HepG2 (cell line): ENCODE data around the gene CYP19A1. TPM values are rescaled to one million over a fixed set of nuclear protein-coding genes. Genes with fewer than 3 reads are reported as not detected.

Source experiments
- ATAC-seq: fragments of 200-7000 bp; cut with Tn5 transposase; 3 replicates; pipeline ENCODE4 v1.9.1; 2020; ENCODE audit warnings: mild to moderate bottlenecking, moderate library complexity
- BruUV-seq: library from RNA; stranded (reverse); fragments of 400-500 nt; replicated peaks from 2 replicates; lab custom pipeline; 2021; lab: Mats Ljungman, UMichigan
- CTCF ChIA-PET: fragments of 300-600 bp; formaldehyde crosslinking; extraction: SDS; loops from one replicate; lab custom pipeline; 2021; ENCODE audit warnings: low total read pairs, inconsistent platforms, low intra/inter-chr PET ratio; lab: Yijun Ruan, JAX
- POLR2A ChIA-PET: fragments of 350-600 bp; sonication (Branson Sonifier 250); formaldehyde crosslinking; loops from one replicate; lab custom pipeline; 2020; ENCODE audit warnings: antibody characterized with exemption, inconsistent platforms; lab: Yijun Ruan, JAX
- DNase-seq: peaks from one replicate; pipeline ENCODE4 v3.0.0-alpha.2; 2015; ENCODE audit warnings: low spot score
- FAIRE-seq: peaks from 3 replicates; lab custom pipeline; 2011; peaks lifted over from hg19 to GRCh38; lab: Jason Lieb, UNC
- H2AFZ ChIP-seq: one replicate; pipeline ENCODE4 v1.6.1; 2011; ENCODE audit warnings: low read length, inconsistent platforms
- H3K27ac ChIP-seq: fragments of 300-600 bp; 3 replicates; pipeline ENCODE4 v1.8.0; 2011; ENCODE audit warnings: mixed run types, mild to moderate bottlenecking, mixed read lengths, low read length, inconsistent platforms; ENCODE audit not compliant: insufficient read depth; ENCODE audit errors: extremely low read length
- H3K27me3 ChIP-seq, 2 experiments: fragments of 200-600 bp in 1 of 2; 2 replicates in 1 of 2; 3 replicates in 1 of 2; pipeline versions ENCODE4 v1.6.0 to v1.8.0; 2011; ENCODE audit warnings: low read length in 2 of 2, mild to moderate bottlenecking in 2 of 2, moderate library complexity in 2 of 2, inconsistent platforms in 1 of 2; ENCODE audit not compliant: insufficient read depth in 2 of 2, control insufficient read depth in 1 of 2
- H3K36me3 ChIP-seq, 2 experiments: fragments of 200-600 bp in 1 of 2; replicated peaks in 1 of 2; 2 replicates in 1 of 2; 3 replicates in 1 of 2; pipeline versions ENCODE4 v1.5.1 to v1.8.0; 2011; ENCODE audit warnings: low read length in 2 of 2, inconsistent platforms in 1 of 2; ENCODE audit not compliant: insufficient read depth in 2 of 2, control insufficient read depth in 1 of 2
- H3K4me1 ChIP-seq: 2 replicates; pipeline ENCODE4 v1.5.1; 2012; ENCODE audit warnings: low read length, inconsistent platforms; ENCODE audit not compliant: insufficient read depth
- H3K4me2 ChIP-seq: 2 replicates; pipeline ENCODE4 v1.6.0; 2011; ENCODE audit warnings: low read depth, low read length, inconsistent platforms
- H3K4me3 ChIP-seq, 3 experiments: fragments of 200-600 bp in 1 of 3; sonication (generic), shearing (Covaris generic) in 1 of 3; replicated peaks in 1 of 3; 2 replicates each; pipeline ENCODE4 v1.5.1; 2011 to 2016; ENCODE audit warnings: low read length in 3 of 3, inconsistent platforms in 2 of 3, low read depth in 2 of 3, mild to moderate bottlenecking in 2 of 3, control low read depth in 1 of 3, mixed read lengths in 1 of 3; ENCODE audit not compliant: insufficient read depth in 1 of 3
- H3K79me2 ChIP-seq: one replicate; pipeline ENCODE4 v1.6.1; 2011; ENCODE audit warnings: low read length, inconsistent platforms; ENCODE audit not compliant: insufficient read depth
- H3K9ac ChIP-seq: 2 replicates; pipeline ENCODE4 v1.6.0; 2011; ENCODE audit warnings: mild to moderate bottlenecking, low read depth, low read length, inconsistent platforms; ENCODE audit not compliant: insufficient read depth
- H3K9me3 ChIP-seq: 2 replicates; pipeline ENCODE4 v1.5.1; 2012; ENCODE audit warnings: mild to moderate bottlenecking, low read length
- H4K20me1 ChIP-seq: 2 replicates; pipeline ENCODE4 v1.6.0; 2011; ENCODE audit warnings: inconsistent platforms, mild to moderate bottlenecking, low read length, moderate library complexity; ENCODE audit not compliant: insufficient read depth
- CBFB ChIP-seq: sonication (generic); formaldehyde crosslinking; IDR thresholded peaks from 2 replicates; pipeline ENCODE4 v1.4.0; 2020; ENCODE audit warnings: missing genetic modification reagents
- ELF3 ChIP-seq: IDR thresholded peaks from 2 replicates; pipeline ENCODE4 v1.6.1; 2016; ENCODE audit warnings: missing genetic modification reagents, missing compliant biosample characterization
- GABPB1 ChIP-seq: IDR thresholded peaks from 2 replicates; pipeline ENCODE4 v1.6.1; 2016; ENCODE audit warnings: mild to moderate bottlenecking, missing genetic modification reagents, moderate library complexity, missing compliant biosample characterization
- MBNL3 ChIP-seq: fragments of 250-450 bp; sonication (Bioruptor Pico); conservative IDR thresholded peaks from 2 replicates; pipeline ENCODE4 v1.8.0; 2022; ENCODE audit warnings: mild to moderate bottlenecking, inconsistent platforms
- MTA1 ChIP-seq: sonication (generic); formaldehyde crosslinking; IDR thresholded peaks from 2 replicates; pipeline ENCODE4 v1.4.0; 2020; ENCODE audit warnings: missing genetic modification reagents, mild to moderate bottlenecking, borderline replicate concordance
- NFE2 ChIP-seq: sonication (generic); formaldehyde crosslinking; IDR thresholded peaks from 2 replicates; pipeline ENCODE4 v1.4.0; 2020; ENCODE audit warnings: missing genetic modification reagents
- NR2F2 ChIP-seq: IDR thresholded peaks from 2 replicates; pipeline ENCODE4 v1.6.1; 2012; ENCODE audit warnings: low read depth, inconsistent platforms, borderline replicate concordance
- PPARG ChIP-seq: conservative IDR thresholded peaks from 2 replicates; pipeline ENCODE4 v1.6.1; 2016; ENCODE audit warnings: missing biosample characterization, missing genetic modification reagents
- ZFYVE20 ChIP-seq: sonication (generic); formaldehyde crosslinking; IDR thresholded peaks from 2 replicates; pipeline ENCODE4 v1.8.0; 2023; ENCODE audit warnings: low read depth, mild to moderate bottlenecking, moderate library complexity, missing genetic modification reagents, borderline replicate concordance
- ZNF292 ChIP-seq: sonication (generic); formaldehyde crosslinking; IDR thresholded peaks from 2 replicates; pipeline ENCODE4 v1.8.1; 2022; ENCODE audit warnings: mild to moderate bottlenecking, low read depth, missing genetic modification reagents, borderline replicate concordance
- WGBS: methylation state at CpG from one replicate; pipeline ENCODE4 v1.1.6; 2017; ENCODE audit warnings: low lambda C conversion rate; 5-methylcytosine and 5-hydroxymethylcytosine counted together
- in situ Hi-C: cut with HindIII; loops from 2 replicates; pipeline ENCODE4 v1.10.0; 2017; ENCODE audit warnings: low pct_unique_long_range_greater_than_20kb; ENCODE audit not compliant: extremely low pct_ligation_motif_present
- intact Hi-C: fragments of 100-400 bp; cut with micrococcal nuclease; formaldehyde crosslinking; loops from one replicate; pipeline ENCODE4 v1.10.0; 2022; ENCODE audit not compliant: unreplicated experiment
- polyA plus RNA-seq, 8 experiments: library from polyadenylated mRNA; depleted of rRNA in 3 of 8; stranded (reverse) in 7 of 8; unstranded in 1 of 8; fragments of >200 nt; fragmentation: Illumina TruSeq in 4 of 8; extraction: Trizol in 4 of 8; gene quantifications; 2 replicates each; pipeline versions ENCODE4 v1.2.1 to v1.2.3, GENCODE V29; 2011 to 2016; ENCODE audit warnings: low read depth in 4 of 8, missing spikeins in 1 of 8, mixed read lengths in 1 of 8; ENCODE audit not compliant: insufficient read depth in 1 of 8
- total RNA-seq, 5 experiments: library from RNA; depleted of rRNA; stranded (reverse); fragments of >200 nt; fragmentation: Illumina TruSeq; extraction: Trizol; gene quantifications; 2 replicates each; pipeline ENCODE4 v1.2.3, GENCODE V29; 2016; ENCODE audit warnings: low read depth in 1 of 5
- TF ChIP-seq, protein P1 (sequence below): IDR thresholded peaks from 2 replicates; pipeline ENCODE4 v1.6.1; 2016; ENCODE audit warnings: mild to moderate bottlenecking, missing biosample characterization, missing genetic modification reagents
- TF ChIP-seq, protein P2 (sequence below): sonication (generic); formaldehyde crosslinking; IDR thresholded peaks from 2 replicates; pipeline ENCODE4 v1.9.0; 2021; ENCODE audit warnings: mild to moderate bottlenecking, missing genetic modification reagents
- TF ChIP-seq, protein P3 (sequence below): sonication (generic); formaldehyde crosslinking; IDR thresholded peaks from 2 replicates; pipeline ENCODE4 v1.4.0; 2020; ENCODE audit warnings: mild to moderate bottlenecking, missing genetic modification reagents
- TF ChIP-seq, protein P4 (sequence below): sonication (generic); formaldehyde crosslinking; IDR thresholded peaks from 2 replicates; pipeline ENCODE4 v1.5.0; 2020; ENCODE audit warnings: mild to moderate bottlenecking, missing genetic modification reagents, borderline replicate concordance
- TF ChIP-seq, protein P5 (sequence below): sonication (generic); formaldehyde crosslinking; IDR thresholded peaks from 2 replicates; pipeline ENCODE4 v1.4.0; 2020; ENCODE audit warnings: missing genetic modification reagents, borderline replicate concordance

The CYP19A1 gene
- total and polyA plus RNA-seq, 2 of the 13 experiments (the other 11 are each of a cell fraction or from before 2014, with no cell fraction given): 10.9 to 23.0 TPM

DNA sequence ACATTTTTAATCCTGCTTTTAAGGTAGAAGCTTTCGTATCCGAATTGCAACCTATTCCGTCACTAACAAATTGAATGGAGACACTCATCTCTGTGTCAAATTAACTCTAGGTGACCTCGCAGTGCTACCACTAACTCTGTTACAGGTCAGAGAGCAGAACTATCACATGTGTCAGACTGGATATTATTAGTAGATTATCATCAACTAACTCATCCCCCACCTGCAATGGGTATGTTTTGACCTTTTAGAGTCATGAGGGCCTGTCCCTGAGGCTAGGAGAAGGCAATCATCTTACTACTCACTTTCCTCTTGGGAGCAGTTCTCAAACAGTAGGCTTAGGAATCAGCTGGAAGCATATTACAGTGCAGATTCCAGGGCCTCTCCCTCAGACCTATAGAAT, 5.1 kb upstream of the CYP19A1 start:
- Histone ChIP-seq H3K27ac (no peak overlapping the region), H3K4me2 (no peak overlapping the region), H3K27me3 (peaks cover 5 to 38% of the 10 kb centered on the region in 2 experiments; a peak in 3 of 5 replicates), H3K9ac (no peak overlapping the region), H3K79me2 (no peaks in the 10 kb centered on the region), H4K20me1 (no peaks in the 10 kb centered on the region), H3K36me3 (no peaks in the 10 kb centered on the region), H3K9me3 (no peaks in the 10 kb centered on the region), H3K4me3 (no peak overlapping the region), H2AFZ (no peak overlapping the region), H3K4me1 (no peaks in the 10 kb centered on the region)
- 68% methylated on average over 4 of the region's 4 CpGs for WGBS
- CTCF ChIA-PET: no interaction called here
- BruUV-seq: no TSS peak
- no peak for ATAC-seq
- FAIRE-seq: no peak
- POLR2A ChIA-PET: no interaction called here
- in situ Hi-C loops: no loop called here
- no peak for DNase-seq
- intact Hi-C loops: loop anchor here (1.0 kb wide), 1 partner anchor 16 kb away; no protein-coding TSS in a partner anchor
- TF ChIP-seq, protein P1, sequence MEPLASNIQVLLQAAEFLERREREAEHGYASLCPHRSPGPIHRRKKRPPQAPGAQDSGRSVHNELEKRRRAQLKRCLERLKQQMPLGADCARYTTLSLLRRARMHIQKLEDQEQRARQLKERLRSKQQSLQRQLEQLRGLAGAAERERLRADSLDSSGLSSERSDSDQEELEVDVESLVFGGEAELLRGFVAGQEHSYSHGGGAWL (CRISPR knock-in tag): no peak
- no peak for TF ChIP-seq ZNF292
- TF ChIP-seq ZFYVE20 (CRISPR knock-in tag): no peak
- TF ChIP-seq MBNL3: no peak
- TF ChIP-seq MTA1 (CRISPR knock-in tag): no peak
- no peak for TF ChIP-seq NR2F2
- TF ChIP-seq ELF3: no peak
- TF ChIP-seq PPARG (CRISPR knock-in tag): no peak
- no peak for TF ChIP-seq GABPB1 (CRISPR knock-in tag)
- TF ChIP-seq CBFB: no peak
- TF ChIP-seq, protein P2, sequence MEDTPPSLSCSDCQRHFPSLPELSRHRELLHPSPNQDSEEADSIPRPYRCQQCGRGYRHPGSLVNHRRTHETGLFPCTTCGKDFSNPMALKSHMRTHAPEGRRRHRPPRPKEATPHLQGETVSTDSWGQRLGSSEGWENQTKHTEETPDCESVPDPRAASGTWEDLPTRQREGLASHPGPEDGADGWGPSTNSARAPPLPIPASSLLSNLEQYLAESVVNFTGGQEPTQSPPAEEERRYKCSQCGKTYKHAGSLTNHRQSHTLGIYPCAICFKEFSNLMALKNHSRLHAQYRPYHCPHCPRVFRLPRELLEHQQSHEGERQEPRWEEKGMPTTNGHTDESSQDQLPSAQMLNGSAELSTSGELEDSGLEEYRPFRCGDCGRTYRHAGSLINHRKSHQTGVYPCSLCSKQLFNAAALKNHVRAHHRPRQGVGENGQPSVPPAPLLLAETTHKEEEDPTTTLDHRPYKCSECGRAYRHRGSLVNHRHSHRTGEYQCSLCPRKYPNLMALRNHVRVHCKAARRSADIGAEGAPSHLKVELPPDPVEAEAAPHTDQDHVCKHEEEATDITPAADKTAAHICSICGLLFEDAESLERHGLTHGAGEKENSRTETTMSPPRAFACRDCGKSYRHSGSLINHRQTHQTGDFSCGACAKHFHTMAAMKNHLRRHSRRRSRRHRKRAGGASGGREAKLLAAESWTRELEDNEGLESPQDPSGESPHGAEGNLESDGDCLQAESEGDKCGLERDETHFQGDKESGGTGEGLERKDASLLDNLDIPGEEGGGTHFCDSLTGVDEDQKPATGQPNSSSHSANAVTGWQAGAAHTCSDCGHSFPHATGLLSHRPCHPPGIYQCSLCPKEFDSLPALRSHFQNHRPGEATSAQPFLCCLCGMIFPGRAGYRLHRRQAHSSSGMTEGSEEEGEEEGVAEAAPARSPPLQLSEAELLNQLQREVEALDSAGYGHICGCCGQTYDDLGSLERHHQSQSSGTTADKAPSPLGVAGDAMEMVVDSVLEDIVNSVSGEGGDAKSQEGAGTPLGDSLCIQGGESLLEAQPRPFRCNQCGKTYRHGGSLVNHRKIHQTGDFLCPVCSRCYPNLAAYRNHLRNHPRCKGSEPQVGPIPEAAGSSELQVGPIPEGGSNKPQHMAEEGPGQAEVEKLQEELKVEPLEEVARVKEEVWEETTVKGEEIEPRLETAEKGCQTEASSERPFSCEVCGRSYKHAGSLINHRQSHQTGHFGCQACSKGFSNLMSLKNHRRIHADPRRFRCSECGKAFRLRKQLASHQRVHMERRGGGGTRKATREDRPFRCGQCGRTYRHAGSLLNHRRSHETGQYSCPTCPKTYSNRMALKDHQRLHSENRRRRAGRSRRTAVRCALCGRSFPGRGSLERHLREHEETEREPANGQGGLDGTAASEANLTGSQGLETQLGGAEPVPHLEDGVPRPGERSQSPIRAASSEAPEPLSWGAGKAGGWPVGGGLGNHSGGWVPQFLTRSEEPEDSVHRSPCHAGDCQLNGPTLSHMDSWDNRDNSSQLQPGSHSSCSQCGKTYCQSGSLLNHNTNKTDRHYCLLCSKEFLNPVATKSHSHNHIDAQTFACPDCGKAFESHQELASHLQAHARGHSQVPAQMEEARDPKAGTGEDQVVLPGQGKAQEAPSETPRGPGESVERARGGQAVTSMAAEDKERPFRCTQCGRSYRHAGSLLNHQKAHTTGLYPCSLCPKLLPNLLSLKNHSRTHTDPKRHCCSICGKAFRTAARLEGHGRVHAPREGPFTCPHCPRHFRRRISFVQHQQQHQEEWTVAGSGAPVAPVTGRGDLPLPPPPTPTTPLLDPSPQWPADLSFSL (CRISPR knock-in tag): no peak
- TF ChIP-seq, protein P3, sequence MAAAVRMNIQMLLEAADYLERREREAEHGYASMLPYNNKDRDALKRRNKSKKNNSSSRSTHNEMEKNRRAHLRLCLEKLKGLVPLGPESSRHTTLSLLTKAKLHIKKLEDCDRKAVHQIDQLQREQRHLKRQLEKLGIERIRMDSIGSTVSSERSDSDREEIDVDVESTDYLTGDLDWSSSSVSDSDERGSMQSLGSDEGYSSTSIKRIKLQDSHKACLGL: no peak
- TF ChIP-seq NFE2 (CRISPR knock-in tag): no peak
- TF ChIP-seq, protein P4, sequence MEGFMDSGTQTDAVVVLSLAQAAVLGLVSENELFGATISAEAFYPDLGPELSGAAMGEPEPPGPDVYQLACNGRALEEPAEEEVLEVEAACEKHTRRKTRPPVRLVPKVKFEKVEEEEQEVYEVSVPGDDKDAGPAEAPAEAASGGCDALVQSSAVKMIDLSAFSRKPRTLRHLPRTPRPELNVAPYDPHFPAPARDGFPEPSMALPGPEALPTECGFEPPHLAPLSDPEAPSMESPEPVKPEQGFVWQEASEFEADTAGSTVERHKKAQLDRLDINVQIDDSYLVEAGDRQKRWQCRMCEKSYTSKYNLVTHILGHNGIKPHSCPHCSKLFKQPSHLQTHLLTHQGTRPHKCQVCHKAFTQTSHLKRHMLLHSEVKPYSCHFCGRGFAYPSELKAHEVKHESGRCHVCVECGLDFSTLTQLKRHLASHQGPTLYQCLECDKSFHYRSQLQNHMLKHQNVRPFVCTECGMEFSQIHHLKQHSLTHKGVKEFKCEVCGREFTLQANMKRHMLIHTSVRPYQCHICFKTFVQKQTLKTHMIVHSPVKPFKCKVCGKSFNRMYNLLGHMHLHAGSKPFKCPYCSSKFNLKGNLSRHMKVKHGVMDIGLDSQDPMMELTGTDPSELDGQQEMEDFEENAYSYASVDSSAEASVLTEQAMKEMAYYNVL (CRISPR knock-in tag): no peak
- TF ChIP-seq, protein P5, sequence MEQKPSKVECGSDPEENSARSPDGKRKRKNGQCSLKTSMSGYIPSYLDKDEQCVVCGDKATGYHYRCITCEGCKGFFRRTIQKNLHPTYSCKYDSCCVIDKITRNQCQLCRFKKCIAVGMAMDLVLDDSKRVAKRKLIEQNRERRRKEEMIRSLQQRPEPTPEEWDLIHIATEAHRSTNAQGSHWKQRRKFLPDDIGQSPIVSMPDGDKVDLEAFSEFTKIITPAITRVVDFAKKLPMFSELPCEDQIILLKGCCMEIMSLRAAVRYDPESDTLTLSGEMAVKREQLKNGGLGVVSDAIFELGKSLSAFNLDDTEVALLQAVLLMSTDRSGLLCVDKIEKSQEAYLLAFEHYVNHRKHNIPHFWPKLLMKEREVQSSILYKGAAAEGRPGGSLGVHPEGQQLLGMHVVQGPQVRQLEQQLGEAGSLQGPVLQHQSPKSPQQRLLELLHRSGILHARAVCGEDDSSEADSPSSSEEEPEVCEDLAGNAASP (CRISPR knock-in tag): no peak
